Colonic mucosa (tissue), 4 donors: Measurements from ENCODE around the gene CYFIP2. TPM values are rescaled to one million over a fixed set of nuclear protein-coding genes. Genes with fewer than 3 reads are reported as not detected.

Experiments used
- DNase-seq: peaks from one replicate; pipeline ENCODE4 v3.0.0-alpha.2; 2020
- H3K27ac ChIP-seq: fragments of 200-600 bp; one replicate; pipeline ENCODE4 v1.8.0; 2021
- H3K27me3 ChIP-seq: fragments of 200-600 bp; one replicate; pipeline ENCODE4 v1.8.0; 2021
- H3K36me3 ChIP-seq: fragments of 200-600 bp; one replicate; pipeline ENCODE4 v1.8.0; 2021
- H3K4me1 ChIP-seq: fragments of 200-600 bp; one replicate; pipeline ENCODE4 v1.8.0; 2021; ENCODE audit warnings: mild to moderate bottlenecking
- H3K4me3 ChIP-seq: fragments of 200-600 bp; one replicate; pipeline ENCODE4 v1.8.0; 2021
- H3K9ac ChIP-seq, 2 donors: one replicate each; pipeline ENCODE4 v1.7.0; 2013; ENCODE audit warnings: control low read depth in 2 of 2, low read depth in 2 of 2, low read length in 2 of 2
- H3K9me3 ChIP-seq: fragments of 200-600 bp; one replicate; pipeline ENCODE4 v1.8.0; 2021
- intact Hi-C: fragments of 100-400 bp; cut with DNase I; formaldehyde crosslinking; loops from one replicate; pipeline ENCODE4 v1.14.1; 2022
- total RNA-seq, 2 donors: library from RNA; stranded (reverse); fragmentation: NEBNext Ultra II Directional in 1 of 2; extraction: Animal tissue kit (Norgen Biotek cat#: 25700) in 1 of 2; gene quantifications; one replicate each; pipeline ENCODE4 v1.2.1, GENCODE V29; 2021
- TF ChIP-seq, protein P1 (sequence below): fragments of 200-600 bp; IDR thresholded peaks from one replicate; pipeline ENCODE4 v1.8.0; 2022; ENCODE audit warnings: antibody characterized with exemption, mild to moderate bottlenecking
- donor health status: healthy.
- donor health status: DM: no; HTN: no; CAD: no.
- donor health status: DM: no; HTN: no; CAD: no.

CYFIP2 gene
- total RNA-seq, 2 donors from 2014 or later = 22.4 to 26.1 TPM

GRCh38 chr5:157443041-157443549 is 177.2 kb downstream of the CYFIP2 start:
- TF ChIP-seq, protein P1, sequence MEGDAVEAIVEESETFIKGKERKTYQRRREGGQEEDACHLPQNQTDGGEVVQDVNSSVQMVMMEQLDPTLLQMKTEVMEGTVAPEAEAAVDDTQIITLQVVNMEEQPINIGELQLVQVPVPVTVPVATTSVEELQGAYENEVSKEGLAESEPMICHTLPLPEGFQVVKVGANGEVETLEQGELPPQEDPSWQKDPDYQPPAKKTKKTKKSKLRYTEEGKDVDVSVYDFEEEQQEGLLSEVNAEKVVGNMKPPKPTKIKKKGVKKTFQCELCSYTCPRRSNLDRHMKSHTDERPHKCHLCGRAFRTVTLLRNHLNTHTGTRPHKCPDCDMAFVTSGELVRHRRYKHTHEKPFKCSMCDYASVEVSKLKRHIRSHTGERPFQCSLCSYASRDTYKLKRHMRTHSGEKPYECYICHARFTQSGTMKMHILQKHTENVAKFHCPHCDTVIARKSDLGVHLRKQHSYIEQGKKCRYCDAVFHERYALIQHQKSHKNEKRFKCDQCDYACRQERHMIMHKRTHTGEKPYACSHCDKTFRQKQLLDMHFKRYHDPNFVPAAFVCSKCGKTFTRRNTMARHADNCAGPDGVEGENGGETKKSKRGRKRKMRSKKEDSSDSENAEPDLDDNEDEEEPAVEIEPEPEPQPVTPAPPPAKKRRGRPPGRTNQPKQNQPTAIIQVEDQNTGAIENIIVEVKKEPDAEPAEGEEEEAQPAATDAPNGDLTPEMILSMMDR = no peak
- H3K4me3 ChIP-seq = no peak overlapping the region
- intact Hi-C loops = no loop called here
- H3K27ac ChIP-seq = no peak overlapping the region
- H3K27me3 ChIP-seq = no peaks in the 10 kb centered on the region
- H3K4me1 ChIP-seq = no peaks in the 10 kb centered on the region
- DNase-seq = no peak
- H3K9ac ChIP-seq = no peak overlapping the region
- H3K36me3 ChIP-seq = no peaks in the 10 kb centered on the region
- H3K9me3 ChIP-seq = no peaks in the 10 kb centered on the region

GRCh38 chr5:157444224-157444623 is 178.3 kb downstream of the CYFIP2 start:
- DNase-seq = no peak

More at GRCh38 chr5:157444224-157444623, 178.3 kb downstream of the CYFIP2 start:
- H3K4me3 ChIP-seq = no peak overlapping the region
- intact Hi-C loops = no loop called here
- no peaks in the 10 kb centered on the region for H3K36me3 ChIP-seq
- H3K9me3 ChIP-seq = no peaks in the 10 kb centered on the region
- TF ChIP-seq, protein P1 = no peak
- no peak overlapping the region for H3K27ac ChIP-seq
- no peaks in the 10 kb centered on the region for H3K4me1 ChIP-seq
- H3K27me3 ChIP-seq = no peaks in the 10 kb centered on the region
- H3K9ac ChIP-seq = no peak overlapping the region

Other genes with a start within 250 kb of the CYFIP2 start
- gene HAVCR1, start 207.0 kb upstream of the CYFIP2 start, total RNA-seq = 10 to 100 TPM in 1 of 2 donors, 1 to 10 TPM in 1; 7.1 to 27.7 TPM
- gene HAVCR2, start 157.1 kb upstream of the CYFIP2 start, total RNA-seq = 1 to 10 TPM; 1.3 to 3.1 TPM
- 10 to 100 TPM; 13.9 to 14.9 TPM for gene MED7, start 123.3 kb upstream of the CYFIP2 start, total RNA-seq
- not detected for gene GARIN3, start 99.9 kb upstream of the CYFIP2 start, total RNA-seq
- gene ITK, start 85.3 kb upstream of the CYFIP2 start, total RNA-seq = 1 to 10 TPM; 1.4 to 2.5 TPM
- gene NIPAL4, start 194.1 kb downstream of the CYFIP2 start, total RNA-seq = 1 to 10 TPM in 1 of 2 donors, not detected in 1; 1.4 TPM